Keratinocyte (primary cell): ENCODE measurements around the gene CNOT4. TPM values are rescaled to one million over a fixed set of nuclear protein-coding genes. Genes with fewer than 3 reads are reported as not detected.

ENCODE experiments used
- DNase-seq: peaks from one replicate; pipeline ENCODE4 v3.0.0-alpha.2; 2011; ENCODE audit warnings: low read depth, missing footprints, low spot score
- FAIRE-seq: peaks from 2 replicates; lab custom pipeline; 2011; peaks lifted over from hg19 to GRCh38; lab: Jason Lieb, UNC
- H2AFZ ChIP-seq: 2 replicates; pipeline ENCODE4 v1.6.0; 2012; ENCODE audit warnings: low read length, control low read depth, inconsistent platforms; ENCODE audit not compliant: control insufficient read depth
- H3K27ac ChIP-seq: 2 replicates; pipeline ENCODE4 v1.5.1; 2011; ENCODE audit warnings: low read length; ENCODE audit not compliant: control insufficient read depth, insufficient read depth
- H3K27me3 ChIP-seq: 3 replicates; pipeline ENCODE4 v1.6.0; 2011; ENCODE audit warnings: low read length; ENCODE audit not compliant: control insufficient read depth, insufficient read depth; ENCODE audit errors: extremely low read depth
- H3K36me3 ChIP-seq, 2 experiments: 2 replicates in 1 of 2; 3 replicates in 1 of 2; pipeline ENCODE4 v1.5.1; 2011; ENCODE audit warnings: low read length in 2 of 2, mild to moderate bottlenecking in 1 of 2; ENCODE audit not compliant: control insufficient read depth in 2 of 2, insufficient read depth in 2 of 2; ENCODE audit errors: extremely low read depth in 1 of 2
- H3K4me1 ChIP-seq: 3 replicates; pipeline ENCODE4 v1.5.1; 2011; ENCODE audit warnings: low read length; ENCODE audit not compliant: control insufficient read depth, insufficient read depth; ENCODE audit errors: extremely low read depth
- H3K4me2 ChIP-seq: 3 replicates; pipeline ENCODE4 v1.6.0; 2011; ENCODE audit warnings: low read depth, low read length; ENCODE audit not compliant: control insufficient read depth, insufficient read depth; ENCODE audit errors: extremely low read depth
- H3K4me3 ChIP-seq, 3 experiments: fragments of 200-600 bp in 1 of 3; sonication (generic) in 1 of 3; 2 replicates in 2 of 3; 3 replicates in 1 of 3; pipeline ENCODE4 v1.5.1; 2011 to 2016; ENCODE audit warnings: low read length in 3 of 3, mild to moderate bottlenecking in 3 of 3, control low read depth in 2 of 3, inconsistent platforms in 1 of 3, low read depth in 1 of 3, mixed read lengths in 1 of 3, mixed run types in 1 of 3, moderate library complexity in 1 of 3; ENCODE audit not compliant: control insufficient read depth in 2 of 3, insufficient read depth in 2 of 3; ENCODE audit errors: extremely low read depth in 1 of 3
- H3K79me2 ChIP-seq: 2 replicates; pipeline ENCODE4 v1.6.0; 2012; ENCODE audit warnings: low read length; ENCODE audit not compliant: control insufficient read depth, insufficient read depth
- H3K9ac ChIP-seq: 3 replicates; pipeline ENCODE4 v1.6.0; 2011; ENCODE audit warnings: low read length; ENCODE audit not compliant: control insufficient read depth, insufficient read depth; ENCODE audit errors: extremely low read depth
- H3K9me1 ChIP-seq: 3 replicates; pipeline ENCODE4 v1.6.0; 2011; ENCODE audit warnings: low read length; ENCODE audit not compliant: control insufficient read depth, insufficient read depth; ENCODE audit errors: extremely low read depth
- H3K9me3 ChIP-seq: 2 replicates; pipeline ENCODE4 v1.5.1; 2012; ENCODE audit warnings: low read depth, low read length; ENCODE audit not compliant: control insufficient read depth
- H4K20me1 ChIP-seq: 3 replicates; pipeline ENCODE4 v1.6.0; 2011; ENCODE audit warnings: low read length; ENCODE audit not compliant: control insufficient read depth, insufficient read depth; ENCODE audit errors: extremely low read depth
- EZH2 ChIP-seq: IDR thresholded peaks from one replicate; pipeline ENCODE4 v1.6.1; 2012; ENCODE audit warnings: inconsistent platforms, mild to moderate bottlenecking, low read length, moderate library complexity
- dilution Hi-C: fragments of 300-500 bp; cut with MboI; formaldehyde crosslinking; loops from one replicate; pipeline ENCODE4 v1.7.0; 2020; ENCODE audit warnings: low sequenced_read_pairs; ENCODE audit not compliant: extremely low pct_ligation_motif_present
- polyA plus RNA-seq, 5 experiments: library from polyadenylated mRNA; depleted of rRNA in 3 of 5; stranded (reverse) in 3 of 5; stranded (forward) in 1 of 5; unstranded in 1 of 5; fragments of >200 nt; gene quantifications; 1 replicate in 1 of 5; 2 replicates in 3 of 5; 3 replicates in 1 of 5; pipeline versions ENCODE4 v1.2.1 to v1.2.3, GENCODE V29; 2011 to 2012; ENCODE audit warnings: missing spikeins in 2 of 5, low read depth in 1 of 5, low replicate concordance in 1 of 5
- TF ChIP-seq, protein P1 (sequence below), 3 experiments: IDR thresholded peaks in 1 of 3; conservative IDR thresholded peaks in 1 of 3; optimal IDR thresholded peaks in 1 of 3; 2 replicates in 2 of 3; 3 replicates in 1 of 3; pipeline versions ENCODE3 to v1.5.1; 2011; ENCODE audit warnings: low read length in 3 of 3, mild to moderate bottlenecking in 3 of 3, moderate library complexity in 2 of 3, control low read depth in 1 of 3, inconsistent platforms in 1 of 3; ENCODE audit not compliant: insufficient read depth in 2 of 3; ENCODE audit errors: extremely low read depth in 1 of 3

The CNOT4 gene
- polyA plus RNA-seq, 1 donor (not counting 4 experiments of a cell fraction or from before 2014, with no cell fraction given), result 11.4 TPM

DNA sequence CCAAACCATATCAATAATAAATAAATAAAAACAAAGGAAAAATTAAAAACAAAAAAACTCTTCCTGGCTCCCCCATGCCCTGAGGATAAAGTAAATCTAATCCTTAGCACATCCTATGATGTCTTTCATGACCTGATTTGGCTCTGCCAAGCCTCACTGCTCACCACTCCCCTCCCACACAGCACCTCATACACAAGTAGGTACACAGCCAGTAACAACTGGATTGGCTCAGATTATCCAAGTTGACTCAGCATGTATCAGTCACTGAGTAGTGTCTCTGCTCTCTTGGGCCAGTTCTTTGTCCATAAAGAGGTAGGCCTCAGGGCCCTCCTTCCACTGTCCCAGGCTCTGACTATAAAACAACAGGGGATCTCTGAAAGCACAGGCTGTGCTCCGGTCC is 176.7 kb downstream of the CNOT4 start:
- no peaks in the 10 kb centered on the region for H3K36me3 ChIP-seq
- H2AFZ ChIP-seq, result no peak overlapping the region
- no peaks in the 10 kb centered on the region for H3K79me2 ChIP-seq
- no peak overlapping the region for H3K4me2 ChIP-seq
- no peak overlapping the region for H3K4me3 ChIP-seq
- H3K4me1 ChIP-seq, result peaks cover 29% of the 10 kb centered on the region
- peak; percentile 59 for DNase-seq
- no peaks in the 10 kb centered on the region for H3K9me3 ChIP-seq
- no peaks in the 10 kb centered on the region for H3K27me3 ChIP-seq
- dilution Hi-C loops, result no loop called here
- H3K9me1 ChIP-seq, result no peaks in the 10 kb centered on the region
- H3K9ac ChIP-seq, result no peak overlapping the region
- peak overlapping the region; percentile 26 for H3K27ac ChIP-seq
- peak; percentile 90 for FAIRE-seq
- no peak for TF ChIP-seq EZH2
- TF ChIP-seq, protein P1, sequence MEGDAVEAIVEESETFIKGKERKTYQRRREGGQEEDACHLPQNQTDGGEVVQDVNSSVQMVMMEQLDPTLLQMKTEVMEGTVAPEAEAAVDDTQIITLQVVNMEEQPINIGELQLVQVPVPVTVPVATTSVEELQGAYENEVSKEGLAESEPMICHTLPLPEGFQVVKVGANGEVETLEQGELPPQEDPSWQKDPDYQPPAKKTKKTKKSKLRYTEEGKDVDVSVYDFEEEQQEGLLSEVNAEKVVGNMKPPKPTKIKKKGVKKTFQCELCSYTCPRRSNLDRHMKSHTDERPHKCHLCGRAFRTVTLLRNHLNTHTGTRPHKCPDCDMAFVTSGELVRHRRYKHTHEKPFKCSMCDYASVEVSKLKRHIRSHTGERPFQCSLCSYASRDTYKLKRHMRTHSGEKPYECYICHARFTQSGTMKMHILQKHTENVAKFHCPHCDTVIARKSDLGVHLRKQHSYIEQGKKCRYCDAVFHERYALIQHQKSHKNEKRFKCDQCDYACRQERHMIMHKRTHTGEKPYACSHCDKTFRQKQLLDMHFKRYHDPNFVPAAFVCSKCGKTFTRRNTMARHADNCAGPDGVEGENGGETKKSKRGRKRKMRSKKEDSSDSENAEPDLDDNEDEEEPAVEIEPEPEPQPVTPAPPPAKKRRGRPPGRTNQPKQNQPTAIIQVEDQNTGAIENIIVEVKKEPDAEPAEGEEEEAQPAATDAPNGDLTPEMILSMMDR (optimal IDR thresholded peaks at IDR 0.05 in 1 of 3, IDR thresholded peaks at IDR 0.05 in 1 of 3, conservative IDR thresholded peaks at IDR 0.05 in 1 of 3; ENCODE audit: extremely low read depth in 1 of 3, insufficient read depth in 2 of 3, low read length in 3 of 3), result no peak
- no peaks in the 10 kb centered on the region for H4K20me1 ChIP-seq

DNA sequence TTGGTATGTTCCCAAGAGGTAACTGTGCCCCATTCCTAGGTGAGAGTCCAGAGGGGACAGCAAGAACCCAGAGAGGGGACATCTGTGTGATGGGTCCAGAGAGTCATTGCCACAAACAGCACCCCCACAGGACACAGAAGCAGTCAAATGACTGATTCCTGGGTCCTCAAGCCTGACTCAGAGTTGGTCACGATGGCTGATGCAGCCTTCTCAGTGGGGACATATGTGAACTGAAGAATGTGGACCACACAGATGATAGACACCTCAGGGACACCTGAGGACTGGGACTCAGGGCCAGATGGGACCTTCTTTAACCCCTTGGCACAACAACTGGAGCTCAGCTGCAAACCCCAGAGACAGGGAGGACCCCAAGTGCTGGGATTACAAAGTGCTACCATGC is 179.8 kb downstream of the CNOT4 start:
- TF ChIP-seq EZH2, result no peak
- Histone ChIP-seq H4K20me1 (no peaks in the 10 kb centered on the region), H3K36me3 (no peaks in the 10 kb centered on the region), H3K4me1 (peaks cover 15% of the 10 kb centered on the region), H2AFZ (no peak overlapping the region), H3K79me2 (no peaks in the 10 kb centered on the region), H3K9me3 (no peaks in the 10 kb centered on the region), H3K9me1 (no peaks in the 10 kb centered on the region), H3K4me2 (no peak overlapping the region), H3K9ac (no peak overlapping the region), H3K27me3 (no peaks in the 10 kb centered on the region), H3K27ac (no peak overlapping the region), H3K4me3 (no peak overlapping the region)
- dilution Hi-C loops, result no loop called here
- FAIRE-seq, result no peak
- no peak for DNase-seq

DNA sequence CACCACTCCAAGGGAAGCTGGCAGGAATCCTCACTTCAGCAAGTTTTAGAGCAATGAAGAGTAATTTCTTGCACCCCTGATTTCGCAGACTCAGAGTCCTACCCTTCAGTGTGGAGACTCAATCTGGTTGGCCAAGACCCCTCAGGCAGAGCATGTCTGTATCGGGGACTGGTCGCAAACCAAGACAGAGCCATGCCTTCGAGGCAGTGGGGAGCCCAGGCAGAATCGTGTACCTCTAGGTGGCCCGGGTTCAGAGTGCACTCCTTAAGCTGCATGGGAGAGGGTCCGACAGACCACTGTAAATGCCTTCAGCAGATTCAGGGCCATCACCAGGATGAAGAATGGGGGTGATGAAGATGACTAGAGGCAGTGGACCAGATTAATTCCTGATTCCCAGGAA is 181.4 kb downstream of the CNOT4 start:
- Histone ChIP-seq H3K9me3 (no peaks in the 10 kb centered on the region), H3K27ac (no peak overlapping the region), H3K9me1 (no peaks in the 10 kb centered on the region), H3K27me3 (no peaks in the 10 kb centered on the region), H4K20me1 (no peaks in the 10 kb centered on the region), H2AFZ (no peak overlapping the region), H3K4me1 (peaks cover 4% of the 10 kb centered on the region), H3K4me3 (no peak overlapping the region), H3K79me2 (no peaks in the 10 kb centered on the region), H3K4me2 (no peak overlapping the region), H3K9ac (no peak overlapping the region), H3K36me3 (no peaks in the 10 kb centered on the region)
- TF ChIP-seq EZH2, result no peak
- TF ChIP-seq, protein P1 (optimal IDR thresholded peaks at IDR 0.05 in 1 of 3, IDR thresholded peaks at IDR 0.05 in 1 of 3, conservative IDR thresholded peaks at IDR 0.05 in 1 of 3; ENCODE audit: extremely low read depth in 1 of 3, insufficient read depth in 2 of 3, low read length in 3 of 3), result no peak
- DNase-seq, result no peak
- dilution Hi-C loops, result no loop called here
- FAIRE-seq, result no peak
